ENCODE measurements around the gene RNFT2. TPM values are rescaled to one million over a fixed set of nuclear protein-coding genes. Genes with fewer than 3 reads are reported as not detected.

The RNFT2 gene
- total RNA-seq (10 to 100 TPM; 15.3 to 47.2 TPM), polyA plus RNA-seq (ENCODE audit: insufficient read length in 2 of 2) (10 to 100 TPM; 32.2 to 43.2 TPM)
- long read RNA-seq, donor 1, partial matches to known transcripts = 14 of 14 reads
- long read RNA-seq, donor 1, other reads (novel, unspliced or antisense) = 0 of 14 reads
- long read RNA-seq, donor 2, partial matches to known transcripts = 0 of 1 reads
- long read RNA-seq, donor 2, other reads (novel, unspliced or antisense) = 0 of 1 reads
- long read RNA-seq, donor 3, partial matches to known transcripts = 0 of 1 reads
- long read RNA-seq, donor 3, other reads (novel, unspliced or antisense) = 0 of 1 reads
- long read RNA-seq, donor 4 = 0 reads

DNA sequence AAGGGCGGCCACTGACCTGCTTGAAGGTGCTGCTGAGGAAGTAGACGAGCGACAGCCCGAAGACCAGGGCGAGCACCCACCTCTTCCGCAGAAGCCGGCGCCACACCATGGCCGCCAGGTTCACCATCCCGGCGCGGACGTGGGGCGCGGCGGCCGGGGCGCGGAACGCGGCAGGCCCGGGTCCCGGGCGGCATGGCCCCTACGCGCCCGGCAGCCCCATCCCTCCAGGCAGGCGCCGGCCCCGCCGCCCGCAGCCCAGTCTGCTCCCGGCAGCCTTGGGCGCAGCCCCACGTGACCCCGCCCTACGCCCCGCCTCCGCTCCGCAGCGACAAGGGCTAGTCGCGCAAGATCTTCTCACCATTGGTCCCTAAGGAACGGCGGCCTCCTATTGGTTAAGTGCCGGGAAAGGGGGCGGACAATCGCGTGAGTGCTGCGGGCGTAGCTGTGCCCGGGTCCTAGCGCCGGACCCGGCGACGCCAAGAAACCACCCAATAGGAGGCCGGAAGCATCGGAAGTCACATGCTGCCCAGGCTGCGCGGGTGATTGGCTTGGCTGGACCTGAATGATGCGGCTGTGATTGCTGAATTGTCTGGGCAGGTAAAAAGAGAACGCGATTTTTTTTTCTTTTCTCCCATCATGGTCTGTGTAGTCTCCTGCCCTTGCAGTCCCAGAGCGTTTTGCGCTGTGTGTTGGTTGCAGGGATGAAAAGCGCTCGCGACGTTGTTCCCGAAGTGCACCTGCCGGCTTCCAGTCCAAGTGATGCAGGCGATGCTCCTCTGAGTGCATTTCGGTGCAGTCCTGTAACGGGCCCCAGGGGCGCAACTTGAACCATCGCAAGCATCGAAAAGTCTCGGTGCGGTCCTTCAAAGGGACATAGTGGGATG is at the start of gene RNFT2, which contains the start of gene SPRING1:
Gene RNFT2 (plus strand): TSS at position 542 of the 884 bp plus-strand sequence. CDS start 2,183 bp downstream, outside the sequence.
Gene SPRING1 (minus strand): TSS at position 296 of the 884 bp plus-strand sequence. CDS start 169 bp downstream, at position 127.
- WGBS (ENCODE audit: insufficient coverage) = 0% methylated on average over 79 of the region's 80 CpGs
- Histone ChIP-seq H3K36me3 (ENCODE audit: control insufficient read depth, insufficient read depth, low read length) (peaks cover 24% of the 10 kb centered on the region), H3K27me3 (ENCODE audit: control insufficient read depth, insufficient read depth, low read length) (no peaks in the 10 kb centered on the region), H3K9me3 (ENCODE audit: control insufficient read depth, insufficient read depth, low read length) (no peaks in the 10 kb centered on the region), H3K27ac (ENCODE audit: low read depth, low read length) (peak within 1 kb of the TSS; percentile 17), H3K4me3 (ENCODE audit: low read depth, low read length) (peak within 1 kb of the TSS; percentile 67), H3K4me1 (ENCODE audit: control insufficient read depth, insufficient read depth, low read length) (peaks cover 6% of the 10 kb centered on the region)
- DNase-seq (ENCODE audit: low read depth in 4 of 6, low spot score in 6 of 6) = peak; percentile 97 to 100 (median 98)

DNA sequence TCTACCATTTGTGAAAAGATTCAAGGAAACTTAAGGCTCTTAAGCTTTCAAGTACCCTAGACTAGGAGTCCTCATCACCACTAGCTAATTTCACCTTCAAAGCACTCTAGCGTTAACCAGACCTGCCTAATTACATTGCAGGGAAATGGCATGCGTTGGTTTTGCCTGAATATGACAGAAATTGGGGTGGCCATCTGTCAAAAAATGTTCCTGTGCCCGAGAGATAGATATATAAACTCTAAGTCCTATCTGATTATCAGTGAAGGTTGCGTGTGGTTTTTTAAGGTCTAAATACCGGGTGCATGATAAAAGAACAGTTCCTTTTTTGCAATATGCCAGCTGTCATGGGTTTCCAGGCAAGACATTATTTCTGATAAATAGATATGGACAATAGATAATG is 48.6 kb upstream of the RNFT2 start:
- no peak overlapping the region for H3K4me3 ChIP-seq (ENCODE audit: low read depth, low read length)
- peaks cover 21% of the 10 kb centered on the region for H3K4me1 ChIP-seq (ENCODE audit: control insufficient read depth, insufficient read depth, low read length)
- DNase-seq (ENCODE audit: low read depth in 4 of 6, low spot score in 6 of 6) = no peak
- no CpG with 5 or more reads among the region's 5 CpGs for WGBS (ENCODE audit: insufficient coverage)
- no peak overlapping the region for H3K27ac ChIP-seq (ENCODE audit: low read depth, low read length)
- no peaks in the 10 kb centered on the region for H3K36me3 ChIP-seq (ENCODE audit: control insufficient read depth, insufficient read depth, low read length)
- H3K27me3 ChIP-seq (ENCODE audit: control insufficient read depth, insufficient read depth, low read length) = peaks cover 9% of the 10 kb centered on the region
- H3K9me3 ChIP-seq (ENCODE audit: control insufficient read depth, insufficient read depth, low read length) = no peaks in the 10 kb centered on the region

GRCh38 chr12:116689979-116690744 is 48.0 kb upstream of the RNFT2 start:
- no peaks in the 10 kb centered on the region for H3K36me3 ChIP-seq (ENCODE audit: control insufficient read depth, insufficient read depth, low read length)
- WGBS (ENCODE audit: insufficient coverage) = 24% methylated on average over 4 of the region's 8 CpGs
- H3K27me3 ChIP-seq (ENCODE audit: control insufficient read depth, insufficient read depth, low read length) = peaks cover 9% of the 10 kb centered on the region
- no peak overlapping the region for H3K4me3 ChIP-seq (ENCODE audit: low read depth, low read length)
- H3K27ac ChIP-seq (ENCODE audit: low read depth, low read length) = no peak overlapping the region
- peak in 1 of 6 donors; percentile 88 for DNase-seq (ENCODE audit: low read depth in 4 of 6, low spot score in 6 of 6)
- peaks cover 23% of the 10 kb centered on the region for H3K4me1 ChIP-seq (ENCODE audit: control insufficient read depth, insufficient read depth, low read length)
- no peaks in the 10 kb centered on the region for H3K9me3 ChIP-seq (ENCODE audit: control insufficient read depth, insufficient read depth, low read length)

DNA sequence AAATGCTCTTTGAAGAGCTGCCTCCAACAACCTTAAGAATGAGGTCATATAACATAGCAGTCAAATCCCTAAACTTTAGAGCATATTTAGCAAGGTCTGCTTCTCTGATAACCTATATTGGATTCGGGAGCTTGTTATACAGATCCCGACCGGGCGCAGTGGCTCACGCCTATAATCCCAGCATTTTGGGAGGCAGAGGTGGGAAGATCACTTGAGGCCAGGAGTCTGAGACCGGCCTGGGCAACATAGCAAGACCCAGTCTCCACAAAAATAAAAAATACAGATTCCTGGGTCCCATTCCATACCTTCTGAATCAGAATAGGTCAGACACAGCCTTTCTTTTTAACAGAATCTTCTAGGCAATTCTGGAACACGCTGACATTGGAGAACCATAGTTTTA is 46.9 kb upstream of the RNFT2 start:
- DNase-seq (ENCODE audit: low read depth in 4 of 6, low spot score in 6 of 6) = no peak
- Histone ChIP-seq H3K4me1 (ENCODE audit: control insufficient read depth, insufficient read depth, low read length) (peaks cover 23% of the 10 kb centered on the region), H3K36me3 (ENCODE audit: control insufficient read depth, insufficient read depth, low read length) (no peaks in the 10 kb centered on the region), H3K4me3 (ENCODE audit: low read depth, low read length) (no peak overlapping the region), H3K27ac (ENCODE audit: low read depth, low read length) (no peak overlapping the region), H3K27me3 (ENCODE audit: control insufficient read depth, insufficient read depth, low read length) (peaks cover 9% of the 10 kb centered on the region), H3K9me3 (ENCODE audit: control insufficient read depth, insufficient read depth, low read length) (no peaks in the 10 kb centered on the region)
- WGBS (ENCODE audit: insufficient coverage) = 94% methylated on average over 3 of the region's 7 CpGs

GRCh38 chr12:116691636-116692035 is 46.5 kb upstream of the RNFT2 start:
- DNase-seq (ENCODE audit: low read depth in 4 of 6, low spot score in 6 of 6) = no peak
- Histone ChIP-seq H3K27me3 (ENCODE audit: control insufficient read depth, insufficient read depth, low read length) (peaks cover 9% of the 10 kb centered on the region), H3K4me1 (ENCODE audit: control insufficient read depth, insufficient read depth, low read length) (peaks cover 23% of the 10 kb centered on the region), H3K9me3 (ENCODE audit: control insufficient read depth, insufficient read depth, low read length) (no peaks in the 10 kb centered on the region), H3K36me3 (ENCODE audit: control insufficient read depth, insufficient read depth, low read length) (no peaks in the 10 kb centered on the region), H3K27ac (ENCODE audit: low read depth, low read length) (no peak overlapping the region), H3K4me3 (ENCODE audit: low read depth, low read length) (no peak overlapping the region)
- 82% methylated on average over 3 of the region's 4 CpGs for WGBS (ENCODE audit: insufficient coverage)

DNA sequence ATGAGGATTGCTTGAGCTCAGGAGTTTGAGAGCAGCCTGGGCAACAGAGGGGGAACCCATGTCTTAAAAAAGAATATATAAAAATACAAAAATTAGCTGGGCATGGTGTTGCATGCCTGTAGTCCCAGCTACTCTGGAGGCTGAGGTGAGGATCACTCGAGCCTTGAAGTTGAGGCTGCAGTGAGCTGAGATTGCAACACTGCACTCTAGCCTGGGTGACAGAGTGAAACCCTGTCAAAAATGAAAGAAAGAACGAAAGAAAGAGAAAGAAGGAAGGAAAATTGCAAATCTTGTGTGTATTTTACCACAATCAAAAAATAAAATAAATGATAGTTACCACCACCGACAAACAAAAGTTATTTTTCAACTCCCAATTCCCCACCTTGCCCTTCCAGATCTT is 45.5 kb upstream of the RNFT2 start:
- H3K27ac ChIP-seq (ENCODE audit: low read depth, low read length) = no peak overlapping the region
- peaks cover 9% of the 10 kb centered on the region for H3K27me3 ChIP-seq (ENCODE audit: control insufficient read depth, insufficient read depth, low read length)
- H3K36me3 ChIP-seq (ENCODE audit: control insufficient read depth, insufficient read depth, low read length) = no peaks in the 10 kb centered on the region
- DNase-seq (ENCODE audit: low read depth in 4 of 6, low spot score in 6 of 6) = no peak
- H3K9me3 ChIP-seq (ENCODE audit: control insufficient read depth, insufficient read depth, low read length) = no peaks in the 10 kb centered on the region
- H3K4me1 ChIP-seq (ENCODE audit: control insufficient read depth, insufficient read depth, low read length) = peaks cover 27% of the 10 kb centered on the region
- WGBS (ENCODE audit: insufficient coverage) = 83% methylated on average over 1 of the region's 3 CpGs
- H3K4me3 ChIP-seq (ENCODE audit: low read depth, low read length) = no peak overlapping the region

GRCh38 chr12:116693286-116694227 is 44.6 kb upstream of the RNFT2 start:
- peak in 2 of 6 donors; percentile 72 to 81 for DNase-seq (ENCODE audit: low read depth in 4 of 6, low spot score in 6 of 6)
- Histone ChIP-seq H3K36me3 (ENCODE audit: control insufficient read depth, insufficient read depth, low read length) (no peaks in the 10 kb centered on the region), H3K4me1 (ENCODE audit: control insufficient read depth, insufficient read depth, low read length) (peaks cover 30% of the 10 kb centered on the region), H3K9me3 (ENCODE audit: control insufficient read depth, insufficient read depth, low read length) (no peaks in the 10 kb centered on the region), H3K27ac (ENCODE audit: low read depth, low read length) (no peak overlapping the region), H3K27me3 (ENCODE audit: control insufficient read depth, insufficient read depth, low read length) (peaks cover 9% of the 10 kb centered on the region), H3K4me3 (ENCODE audit: low read depth, low read length) (peak overlapping the region; percentile 18)
- 5% methylated on average over 32 of the region's 34 CpGs for WGBS (ENCODE audit: insufficient coverage)

GRCh38 chr12:116694653-116695463 is 43.3 kb upstream of the RNFT2 start:
- DNase-seq (ENCODE audit: low read depth in 4 of 6, low spot score in 6 of 6) = peak in 1 of 6 donors; percentile 49
- 79% methylated on average over 16 of the region's 22 CpGs for WGBS (ENCODE audit: insufficient coverage)
- no peak overlapping the region for H3K27ac ChIP-seq (ENCODE audit: low read depth, low read length)
- H3K4me1 ChIP-seq (ENCODE audit: control insufficient read depth, insufficient read depth, low read length) = peaks cover 30% of the 10 kb centered on the region
- peaks cover 9% of the 10 kb centered on the region for H3K27me3 ChIP-seq (ENCODE audit: control insufficient read depth, insufficient read depth, low read length)
- no peaks in the 10 kb centered on the region for H3K9me3 ChIP-seq (ENCODE audit: control insufficient read depth, insufficient read depth, low read length)
- H3K36me3 ChIP-seq (ENCODE audit: control insufficient read depth, insufficient read depth, low read length) = no peaks in the 10 kb centered on the region
- H3K4me3 ChIP-seq (ENCODE audit: low read depth, low read length) = no peak overlapping the region

All from spinal cord (tissue), 10 donors.